OCI-M1 (cell line): ENCODE measurements around the gene RERE.
"Not testable (repeated sequence)": the region's sequence is repeated elsewhere in the genome, so short reads cannot be mapped to it uniquely, and the experiment has no call there.

Experiments used
- DNase-seq: peaks from one replicate; lab custom pipeline; 2025; lab: John Stamatoyannopoulos, UW

The RERE gene

GRCh38 chr1:8751984-8752383 lies 65.5 kb downstream of the RERE start:
- no peak for DNase-seq

- DNase-seq, result no peak
Measured at GRCh38 chr1:8747879-8748825, 69.3 kb downstream of the RERE start.

GRCh38 chr1:8746554-8746953 lies 70.9 kb downstream of the RERE start:
- DNase-seq, result no peak

GRCh38 chr1:8745749-8746390 lies 71.6 kb downstream of the RERE start:
- DNase-seq, result no peak

GRCh38 chr1:8745346-8745745 lies 72.1 kb downstream of the RERE start:
- DNase-seq, result no peak

- no peak for DNase-seq
Measured at GRCh38 chr1:8742022-8742924, 75.2 kb downstream of the RERE start.

GRCh38 chr1:8740034-8740449 lies 77.4 kb downstream of the RERE start:
- no peak for DNase-seq

GRCh38 chr1:8739377-8739776 lies 78.1 kb downstream of the RERE start:
- DNase-seq, result no peak

- DNase-seq, result peak; percentile 38
Measured at GRCh38 chr1:8736927-8737326, 80.5 kb downstream of the RERE start.

GRCh38 chr1:8733484-8733883 lies 84.0 kb downstream of the RERE start:
- no peak for DNase-seq

GRCh38 chr1:8731162-8731561 lies 86.3 kb downstream of the RERE start:
- no peak for DNase-seq

GRCh38 chr1:8728464-8728863 lies 89.0 kb downstream of the RERE start:
- no peak for DNase-seq

- no peak for DNase-seq
Measured at GRCh38 chr1:8727809-8728213, 89.6 kb downstream of the RERE start.

- DNase-seq, result not testable (repeated sequence)
Measured at GRCh38 chr1:8727316-8727715, 90.1 kb downstream of the RERE start.

- not testable (repeated sequence) for DNase-seq
Measured at GRCh38 chr1:8726801-8727186, 90.6 kb downstream of the RERE start.

GRCh38 chr1:8723010-8723409 lies 94.4 kb downstream of the RERE start:
- no peak for DNase-seq

GRCh38 chr1:8722366-8722765 lies 95.1 kb downstream of the RERE start:
- no peak for DNase-seq

GRCh38 chr1:8721679-8722324 lies 95.6 kb downstream of the RERE start:
- DNase-seq, result peak; percentile 26

- no peak for DNase-seq
Measured at GRCh38 chr1:8720347-8720746, 97.1 kb downstream of the RERE start.

- DNase-seq, result peak; percentile 10
Measured at GRCh38 chr1:8718850-8719361, 98.5 kb downstream of the RERE start.

GRCh38 chr1:8717148-8717547 lies 100.3 kb downstream of the RERE start:
- DNase-seq, result no peak

GRCh38 chr1:8716238-8716637 lies 101.2 kb downstream of the RERE start:
- no peak for DNase-seq
